Suppressor macrophage (primary cell): ENCODE data around the gene ROR1.

Experiments used
- DNase-seq, 4 experiments: peaks; one replicate each; pipeline ENCODE4 v3.0.0-alpha.2; 2020 to 2022

Gene ROR1

DNA sequence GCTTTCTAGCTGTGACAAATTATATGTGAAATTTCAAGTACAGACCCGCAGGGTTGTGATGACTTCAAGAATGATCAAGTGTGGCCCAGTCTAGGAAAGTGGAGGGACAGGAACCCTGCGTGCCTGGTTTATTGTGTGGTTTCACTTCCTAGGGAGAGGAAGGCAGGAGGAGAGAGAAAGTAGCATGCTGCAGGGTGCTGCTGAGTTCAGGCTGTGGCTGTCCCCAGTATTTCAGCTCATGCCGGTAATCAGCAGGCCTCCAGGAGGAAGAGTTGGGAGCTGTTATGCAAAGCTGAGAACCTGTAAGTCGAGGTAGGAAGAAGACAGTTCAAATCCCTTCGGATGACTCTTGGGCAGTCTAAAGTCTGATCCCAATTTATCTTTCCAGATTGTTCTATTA, 140.4 kb downstream of the ROR1 start:
- DNase-seq, result no peak

- DNase-seq, result no peak
Measured at GRCh38 chr1:63914706-63915105, 140.9 kb downstream of the ROR1 start.

GRCh38 chr1:63915121-63915520, 141.3 kb downstream of the ROR1 start:
- peak in 2 of 4 experiments; percentile 7 to 12 for DNase-seq

DNA sequence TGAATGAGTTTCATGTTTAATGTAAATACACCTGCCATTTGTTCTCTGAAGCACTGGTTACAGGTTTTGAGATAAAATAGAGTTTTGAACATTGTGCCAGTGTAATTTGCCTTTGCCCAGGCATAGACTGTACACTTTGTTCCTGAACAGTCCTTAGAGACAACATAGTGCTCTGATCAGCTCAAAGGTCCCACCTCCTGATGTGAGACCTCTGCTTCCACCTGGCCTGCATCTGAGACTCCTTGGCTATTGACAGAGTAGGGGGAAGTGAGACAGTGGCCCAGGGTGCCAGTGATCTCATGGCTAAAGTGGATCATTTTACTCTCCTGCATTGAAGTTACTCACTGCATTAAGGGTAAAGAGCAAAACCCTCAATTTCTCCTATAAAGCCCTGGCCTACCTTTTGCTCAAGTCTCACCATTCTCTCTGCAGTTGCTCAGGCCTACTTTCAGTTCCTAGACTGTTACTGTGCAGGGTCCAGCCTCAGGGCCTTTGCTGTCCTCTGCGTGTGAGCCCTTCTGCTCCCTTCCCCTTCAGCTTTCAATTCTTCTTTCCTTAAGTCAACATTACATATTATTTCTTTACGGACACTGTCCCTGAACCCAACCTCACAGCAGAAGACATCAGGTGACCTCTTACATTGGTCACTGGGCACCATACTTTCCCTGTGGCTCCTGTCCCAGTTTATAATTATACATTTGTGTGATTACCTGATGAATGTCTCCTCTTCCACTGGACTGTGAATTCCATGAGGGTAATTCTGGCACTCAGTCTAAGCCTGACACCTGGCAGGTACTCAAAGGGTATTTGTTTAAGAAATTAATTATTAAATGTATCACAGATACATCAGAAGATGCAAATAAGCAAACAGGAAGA, 142.9 kb downstream of the ROR1 start:
- DNase-seq, result no peak

GRCh38 chr1:63917571-63918417, 144.0 kb downstream of the ROR1 start:
- DNase-seq, result peak in 3 of 4 experiments; percentile 17 to 34 (median 22)

GRCh38 chr1:63918418-63918945, 144.7 kb downstream of the ROR1 start:
- DNase-seq, result no peak

DNA sequence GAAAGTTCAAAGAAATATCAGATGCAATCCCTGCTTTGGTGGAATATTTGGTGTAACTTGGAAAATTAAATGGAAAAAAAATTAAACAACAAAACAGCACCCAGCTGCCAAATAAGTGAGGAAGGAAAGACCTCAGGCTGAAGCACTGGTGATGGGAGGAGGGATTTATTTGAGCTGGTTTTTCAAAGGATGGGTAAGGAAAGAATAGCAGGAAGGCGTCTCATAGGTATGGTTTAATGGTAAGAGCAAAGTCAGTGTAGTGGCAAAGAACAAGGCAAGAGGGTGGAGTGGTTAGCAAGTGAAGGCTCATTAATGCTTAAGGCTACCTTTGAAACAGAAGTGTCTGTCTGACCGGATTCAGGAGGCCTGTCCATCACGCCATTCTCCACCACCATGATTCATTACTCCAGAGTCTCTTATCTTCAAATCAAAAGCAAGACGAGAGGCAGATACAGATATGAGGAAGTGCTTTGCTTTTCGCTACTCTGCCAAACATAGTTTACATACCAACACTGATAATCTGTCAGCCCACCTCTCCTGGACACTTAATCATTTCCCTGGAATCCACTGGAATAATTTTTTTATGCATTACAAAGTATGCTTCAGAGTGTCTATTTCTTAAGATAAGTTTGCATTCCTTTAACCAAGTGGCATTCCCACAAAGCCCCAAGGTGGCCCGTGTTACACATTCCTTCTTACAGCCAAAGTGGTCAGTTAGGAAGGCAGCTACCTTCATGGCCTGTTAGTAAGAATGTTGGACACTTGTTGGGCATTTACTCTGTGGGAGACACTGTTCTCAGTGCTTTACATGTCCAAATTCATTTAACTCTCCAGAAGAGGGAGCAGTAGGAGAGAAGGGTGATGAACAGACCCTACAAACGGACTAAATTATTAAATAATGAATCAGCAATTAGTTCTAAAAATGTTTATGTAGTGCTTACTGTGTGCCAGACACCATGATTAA, 146.6 kb downstream of the ROR1 start:
- DNase-seq, result no peak

DNA sequence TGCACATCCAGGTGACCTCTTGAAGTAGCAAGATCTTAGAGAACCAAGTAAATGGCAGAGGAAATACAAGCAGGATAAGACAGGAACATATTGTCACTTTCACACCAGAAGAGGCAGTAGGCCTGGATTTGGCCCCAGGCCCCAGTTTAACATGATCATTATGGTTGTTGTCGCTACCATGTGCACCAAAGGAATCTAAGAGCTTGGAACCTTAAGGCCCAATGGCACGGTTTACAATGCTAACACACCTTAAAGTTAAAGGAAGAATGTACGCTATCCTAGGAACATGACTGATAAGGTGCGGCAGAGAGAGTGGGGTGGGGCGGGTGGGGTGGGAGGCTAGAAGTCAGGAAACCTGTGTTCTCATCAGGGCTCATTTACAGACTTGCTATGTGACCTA, 147.5 kb downstream of the ROR1 start:
- no peak for DNase-seq

GRCh38 chr1:63921802-63922201, 148.0 kb downstream of the ROR1 start:
- no peak for DNase-seq

DNA sequence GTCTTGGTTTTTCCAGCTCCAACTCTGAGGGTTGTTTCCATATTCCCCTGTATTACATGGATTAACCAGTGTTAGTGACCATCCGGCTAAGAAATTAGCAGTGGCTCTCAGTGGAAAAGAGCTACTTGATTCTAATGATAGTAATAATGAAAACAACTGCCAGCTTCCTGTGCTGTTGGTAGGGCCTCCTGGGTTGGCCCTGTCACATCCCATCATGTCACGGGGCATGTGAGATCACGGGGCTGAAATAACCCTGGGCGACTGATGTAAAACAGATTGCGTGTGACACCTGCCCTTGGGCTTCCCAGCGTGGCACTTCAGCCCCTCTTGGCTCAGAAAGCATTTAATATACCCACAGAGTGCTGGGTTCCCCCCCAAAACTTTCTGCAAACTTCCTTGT, 149.0 kb downstream of the ROR1 start:
- no peak for DNase-seq

- no peak for DNase-seq
Measured at GRCh38 chr1:63923302-63923701, 149.5 kb downstream of the ROR1 start.

GRCh38 chr1:63924600-63924999, 150.8 kb downstream of the ROR1 start:
- DNase-seq, result no peak

- no peak for DNase-seq
Measured at GRCh38 chr1:63928186-63929105, 154.6 kb downstream of the ROR1 start.

- DNase-seq, result no peak
Measured at GRCh38 chr1:63929106-63929478, 155.3 kb downstream of the ROR1 start.

DNA sequence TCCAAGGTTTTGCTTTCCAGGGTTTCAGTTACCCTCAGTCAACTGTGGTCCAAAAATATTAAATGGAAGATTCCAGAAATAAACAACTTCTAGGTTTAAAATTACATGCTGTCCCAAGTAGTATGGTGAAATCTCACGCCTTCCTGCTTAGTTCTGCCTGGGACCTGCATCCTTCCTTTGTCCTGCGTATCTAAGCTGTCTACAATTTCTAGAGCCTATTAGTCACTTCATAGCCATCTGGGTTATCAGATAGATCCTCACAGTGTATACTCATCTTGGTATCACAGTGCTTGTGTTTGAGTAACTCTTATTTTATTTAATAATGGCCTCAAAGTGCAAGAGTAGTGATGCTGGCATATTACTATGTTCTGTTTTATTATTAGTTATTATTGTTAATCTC, 157.7 kb downstream of the ROR1 start:
- no peak for DNase-seq

GRCh38 chr1:63934697-63935096, 160.9 kb downstream of the ROR1 start:
- no peak for DNase-seq

GRCh38 chr1:63935143-63935542, 161.3 kb downstream of the ROR1 start:
- DNase-seq, result peak in 2 of 4 experiments; percentile 6 to 8

GRCh38 chr1:63935553-63935952, 161.7 kb downstream of the ROR1 start:
- DNase-seq, result no peak

DNA sequence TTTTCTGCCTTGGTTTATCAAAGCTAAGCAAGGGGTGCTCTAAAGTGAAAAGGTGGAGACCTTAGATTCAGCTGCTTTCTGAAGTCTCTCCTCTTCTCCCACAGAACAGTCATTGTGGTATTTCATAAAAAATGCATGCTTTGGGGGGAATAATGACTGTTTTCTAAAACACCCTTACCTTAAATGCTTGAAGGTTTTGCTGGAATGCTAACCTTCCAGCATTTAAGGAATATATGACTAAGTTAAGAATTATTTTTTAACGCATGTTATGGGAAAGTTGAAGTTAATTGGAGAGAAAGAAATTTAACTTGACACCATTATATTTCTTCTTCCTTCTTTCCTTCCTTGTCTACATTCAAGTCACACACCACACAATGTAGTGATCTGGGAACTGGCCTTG, 162.5 kb downstream of the ROR1 start:
- DNase-seq, result no peak

DNA sequence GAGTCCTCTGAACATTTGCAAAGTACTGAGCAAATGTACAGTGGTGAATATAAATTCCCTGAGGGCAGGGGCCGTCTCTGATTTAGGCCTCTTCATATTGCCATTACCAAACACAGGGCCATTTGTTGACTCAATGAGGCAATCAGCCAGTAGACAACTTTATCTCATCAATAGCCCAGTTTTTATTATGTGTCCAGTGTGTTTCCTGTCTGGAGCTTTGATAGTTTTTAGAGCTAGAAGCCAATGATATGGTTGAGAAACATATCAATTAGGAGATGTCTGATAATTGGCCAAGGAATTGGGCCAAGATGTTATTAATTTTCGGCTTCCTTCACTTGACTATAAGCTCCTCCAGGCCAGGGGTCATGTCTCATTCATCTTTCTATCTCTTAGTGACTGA, 163.0 kb downstream of the ROR1 start:
- DNase-seq, result no peak

DNA sequence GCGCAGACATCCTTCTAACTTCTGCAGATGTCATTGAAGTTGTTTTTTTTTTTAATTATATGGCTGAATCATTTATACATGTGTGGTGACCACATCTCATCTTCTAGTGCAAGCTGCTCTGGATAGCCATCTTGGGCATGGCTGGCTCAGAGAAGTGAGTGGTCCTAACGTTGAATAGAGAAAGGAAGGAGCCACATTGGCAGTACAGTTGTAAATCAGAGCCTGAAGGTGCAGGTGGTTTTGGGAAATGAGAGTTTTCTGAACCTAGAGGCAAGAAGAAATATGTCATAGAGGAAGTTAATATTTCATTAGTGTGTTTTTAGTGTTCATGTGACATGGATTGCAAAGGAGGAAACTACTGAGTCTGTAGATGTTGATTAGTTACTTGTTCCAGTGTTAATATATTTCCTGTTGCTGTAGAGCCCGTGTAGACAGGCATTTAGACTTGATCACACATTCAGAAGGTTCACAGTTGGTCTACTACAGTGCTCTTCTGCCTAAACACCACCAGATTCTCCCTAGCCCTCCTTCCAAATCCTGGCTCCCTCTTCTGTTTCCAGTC, 163.7 kb downstream of the ROR1 start:
- peak in 2 of 4 experiments; percentile 22 to 39 for DNase-seq
